ENCODE measurements around the gene MFSD8.
A peak's percentile ranks its signal among the peaks of the same experiment; 100 is the strongest.
"Not testable (repeated sequence)": the region's sequence is repeated elsewhere in the genome, so short reads cannot be mapped to it uniquely, and the experiment has no call there.

Gene MFSD8

GRCh38 chr4:127965062-127965802 lies at the start of gene MFSD8, which contains the start of gene ABHD18:
Gene MFSD8, minus strand, starts transcription at chr4:127965173. Its CDS starts 40 bp downstream, at chr4:127965133.
Gene ABHD18, plus strand, starts transcription at chr4:127965406. Its CDS starts 17,550 bp downstream, at chr4:127982956.
- peak; percentile 96 for DNase-seq

DNA sequence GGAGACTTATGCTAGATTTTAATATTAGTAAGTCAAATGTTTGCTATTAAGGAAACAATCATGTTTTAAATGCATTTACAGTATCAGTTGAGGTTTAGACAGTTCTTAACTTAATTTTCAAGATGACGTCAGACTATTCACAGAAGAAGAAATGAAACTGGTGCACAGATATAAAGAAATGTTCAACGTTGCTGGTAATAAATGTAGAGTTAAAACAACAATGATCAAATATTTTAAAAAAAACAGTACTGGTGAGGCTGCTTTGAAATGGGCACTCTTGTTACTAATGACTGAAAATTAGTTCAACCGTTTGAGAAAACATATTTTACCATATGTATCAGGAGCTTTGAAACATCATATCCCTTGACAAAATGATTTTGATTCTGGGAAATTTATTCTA lies 44.5 kb upstream of the MFSD8 start:
- no peak for DNase-seq

DNA sequence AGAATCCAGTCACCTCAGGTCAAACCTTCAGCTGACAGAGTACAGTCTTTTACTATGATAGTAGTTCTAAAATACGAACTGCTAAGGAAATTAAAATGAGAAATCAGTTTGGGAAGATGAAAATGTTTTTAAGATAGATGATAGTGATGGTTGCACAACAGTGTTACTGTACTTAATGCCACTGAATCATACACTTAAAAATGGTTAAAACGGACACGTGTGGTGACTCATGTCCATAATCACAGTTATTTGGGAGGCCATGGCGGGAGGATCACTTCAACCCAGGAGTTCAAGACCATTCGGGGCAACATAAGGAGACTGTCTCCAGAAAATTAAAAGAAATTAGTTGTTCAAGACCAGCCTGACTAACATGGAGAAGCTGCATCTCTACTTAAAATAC lies 41.6 kb upstream of the MFSD8 start:
- DNase-seq = no peak

DNA sequence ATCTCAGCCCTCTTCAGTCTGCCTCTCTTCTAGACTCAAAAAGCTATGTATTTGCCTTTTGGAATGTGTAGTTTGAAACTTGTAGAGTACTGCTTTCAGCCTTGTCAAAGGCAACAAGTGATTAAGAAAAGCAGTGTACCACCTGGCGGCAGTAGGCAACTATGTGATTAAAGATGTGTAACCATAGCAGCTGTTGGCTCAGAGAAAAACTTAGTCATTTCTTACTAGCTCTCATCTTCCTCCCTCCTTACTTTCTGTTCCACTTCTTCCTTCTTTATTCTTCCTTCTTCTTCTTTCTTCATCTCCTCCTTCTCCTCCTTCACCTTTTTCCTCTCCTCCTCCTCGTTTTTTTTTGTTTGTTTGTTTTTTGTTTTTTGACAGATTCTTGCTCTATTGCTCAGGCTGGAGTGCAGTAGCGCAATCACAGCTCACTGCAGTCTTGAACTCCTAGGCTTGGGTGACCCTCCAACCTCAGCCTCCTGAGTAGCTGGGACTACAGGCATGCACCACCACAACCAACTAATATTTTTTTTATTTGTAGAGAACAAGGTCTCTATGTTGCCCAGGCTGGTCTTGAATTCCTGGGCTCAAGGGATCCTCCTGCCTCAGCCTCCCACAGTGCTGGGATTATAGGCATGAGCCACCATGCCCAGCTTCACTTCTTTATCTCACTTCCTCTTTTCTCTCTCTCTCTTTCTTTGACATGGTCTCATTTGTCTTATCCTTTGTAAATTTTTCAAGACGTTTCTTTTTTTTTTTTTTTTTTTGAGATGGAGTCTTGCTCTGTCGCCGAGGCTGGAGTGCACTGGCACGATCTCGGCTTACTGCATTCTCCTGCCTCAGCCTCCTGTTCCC lies 32.8 kb upstream of the MFSD8 start:
- no peak for DNase-seq

GRCh38 chr4:127996521-127996920 lies 31.5 kb upstream of the MFSD8 start:
- not testable (repeated sequence) for DNase-seq

- DNase-seq = no peak
Observed at GRCh38 chr4:127995776-127996175, 30.8 kb upstream of the MFSD8 start.

DNA sequence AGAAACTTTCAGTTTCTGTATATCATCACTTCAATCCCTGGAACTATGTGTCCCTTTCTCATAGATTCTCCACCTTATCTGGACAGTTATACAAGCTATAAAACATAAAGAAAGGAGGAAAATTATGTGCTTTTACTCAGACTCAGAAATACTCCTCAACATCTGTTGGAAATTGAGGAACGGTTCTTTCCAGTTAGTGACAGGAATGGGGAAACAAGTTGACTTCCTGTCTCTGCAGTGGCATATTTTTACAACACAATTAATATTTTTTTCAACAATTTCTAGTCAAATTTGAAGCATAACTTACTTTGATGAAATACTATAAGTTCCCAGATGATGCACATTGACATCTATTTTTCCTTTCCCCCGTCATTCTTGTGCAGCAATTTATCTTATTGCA lies 28.2 kb upstream of the MFSD8 start:
- DNase-seq = no peak

DNA sequence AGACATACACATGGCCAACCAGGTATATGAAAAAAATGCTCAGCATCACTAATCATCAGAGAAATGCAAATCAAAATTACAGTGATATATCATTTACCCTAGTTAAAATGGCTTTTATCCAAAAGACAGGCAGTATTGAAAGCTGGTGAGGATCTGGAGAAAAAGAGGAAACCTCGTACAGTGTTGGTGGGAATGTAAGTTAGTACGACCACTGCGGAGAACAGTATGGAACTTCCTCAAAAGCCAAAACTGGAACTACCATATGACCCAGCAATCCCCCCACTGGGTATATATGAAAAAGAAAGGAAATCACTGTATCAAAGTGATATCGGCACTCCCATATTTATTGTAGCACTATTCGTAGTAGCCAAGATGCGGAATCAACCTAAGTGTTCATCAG lies 23.7 kb upstream of the MFSD8 start:
- DNase-seq = no peak

- no peak for DNase-seq
Observed at GRCh38 chr4:127985989-127986388, 21.0 kb upstream of the MFSD8 start.

DNA sequence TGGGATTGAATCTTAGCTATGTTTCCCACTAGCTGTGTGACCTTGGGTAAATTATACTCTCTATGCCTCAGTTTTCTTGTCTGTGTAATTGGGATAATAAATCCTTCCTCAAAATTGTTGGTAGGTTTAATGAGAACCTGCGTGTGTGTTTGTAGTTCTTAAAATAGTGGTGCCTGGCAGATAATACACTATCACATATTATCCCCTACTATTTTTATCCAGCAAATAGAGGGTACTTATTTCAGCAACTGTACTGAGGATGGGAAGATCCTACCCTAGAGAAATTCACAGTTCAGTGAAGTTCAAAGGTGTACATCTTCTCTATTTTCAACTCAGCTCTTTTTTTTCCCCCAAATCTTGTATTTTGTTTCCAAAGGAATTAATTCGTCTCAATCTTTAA lies 17.5 kb upstream of the MFSD8 start:
- no peak for DNase-seq

DNA sequence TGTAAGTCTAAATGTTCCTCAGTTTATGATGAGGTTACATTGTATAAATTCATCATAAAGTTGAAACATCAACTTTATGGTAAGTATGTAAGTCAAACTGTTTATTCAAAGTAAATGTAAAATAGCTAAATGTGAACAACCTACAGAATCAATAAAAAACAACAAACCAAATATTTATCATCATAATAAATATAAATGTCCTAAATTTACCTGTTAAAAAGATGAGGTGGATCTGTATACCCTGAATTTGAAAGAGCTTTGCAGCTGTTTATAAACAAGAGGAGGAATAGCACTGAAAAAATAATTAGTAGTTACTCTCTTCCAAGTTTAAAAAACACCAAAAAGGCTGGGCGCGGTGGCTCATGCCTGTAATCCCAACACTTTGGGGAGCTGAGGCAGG lies 14.0 kb upstream of the MFSD8 start:
- no peak for DNase-seq

GRCh38 chr4:127975121-127975770 lies 10.3 kb upstream of the MFSD8 start:
- DNase-seq = no peak

DNA sequence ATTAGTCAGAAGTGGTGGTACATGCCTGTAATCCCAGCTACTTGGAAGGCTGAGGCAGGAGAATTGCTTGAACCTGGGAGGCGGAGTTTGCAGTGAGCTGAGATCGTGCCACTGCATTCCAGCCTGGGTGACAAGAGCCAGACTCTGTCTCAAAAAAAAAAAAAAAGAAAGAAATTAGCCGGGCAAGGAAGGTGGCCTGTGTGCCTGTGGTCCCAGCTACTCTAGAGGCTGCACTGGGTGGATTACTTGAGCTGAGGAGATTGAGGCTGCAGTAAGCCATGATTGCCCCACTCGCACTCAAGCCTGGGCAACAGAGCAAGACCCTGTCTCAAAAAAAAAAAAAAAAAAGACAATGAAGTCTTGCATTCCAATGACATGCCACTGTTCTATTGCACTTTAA lies 6.0 kb upstream of the MFSD8 start:
- DNase-seq = not testable (repeated sequence)

DNA sequence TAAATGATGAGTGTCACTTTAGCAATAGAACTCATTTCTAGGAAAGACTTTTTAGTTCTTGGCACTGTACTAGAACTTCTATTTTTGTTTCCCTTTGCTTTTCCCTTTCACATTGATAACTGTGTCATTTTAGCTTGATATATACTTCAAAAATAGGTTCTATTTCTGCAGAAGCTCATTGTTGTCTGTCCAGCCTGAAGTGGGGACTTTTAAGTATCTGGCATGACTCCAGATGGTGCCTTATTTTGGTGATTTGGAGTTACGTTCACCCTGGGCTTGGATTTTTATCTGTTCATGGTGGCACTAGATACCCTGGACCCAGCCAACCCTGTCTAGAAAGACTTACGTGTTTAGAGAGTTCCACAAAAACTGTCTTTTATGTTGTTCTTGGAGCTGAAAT lies 3.6 kb upstream of the MFSD8 start:
- no peak for DNase-seq

- DNase-seq = no peak
Observed at GRCh38 chr4:127967141-127967775, 2.3 kb upstream of the MFSD8 start.

- no peak for DNase-seq
Observed at GRCh38 chr4:127965803-127966175, 816 bp upstream of the MFSD8 start.

DNA sequence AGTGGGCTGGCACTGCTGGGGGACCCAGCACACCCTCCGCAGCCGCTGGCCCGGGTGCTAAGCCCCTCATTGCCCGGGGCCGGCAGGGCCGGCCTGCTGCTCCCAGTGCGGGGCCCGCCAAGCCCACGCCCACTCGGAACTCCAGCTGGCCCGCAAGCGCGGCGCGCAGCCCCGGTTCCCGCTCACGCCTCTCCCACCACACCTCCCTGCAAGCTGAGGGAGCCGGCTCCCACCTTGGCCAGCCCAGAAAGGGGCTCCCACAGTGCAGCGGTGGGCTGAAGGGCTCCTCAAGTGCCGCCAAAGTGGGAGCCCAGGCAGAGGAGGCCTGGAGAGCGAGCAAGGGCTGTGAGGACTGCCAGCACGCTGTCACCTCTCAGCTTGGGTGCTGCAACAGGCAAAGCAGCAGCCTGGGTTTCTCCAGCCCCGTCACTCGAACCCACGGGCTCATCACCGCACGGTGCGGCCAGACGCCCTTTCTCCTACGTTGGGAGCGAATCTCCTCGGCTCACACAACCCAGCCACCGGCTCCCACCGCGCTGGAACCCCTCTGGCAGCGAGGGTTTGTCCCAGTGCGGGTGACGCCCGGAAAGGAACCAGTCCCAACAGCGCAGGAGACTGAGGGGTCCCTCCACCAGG lies 429 bp downstream of the MFSD8 start:
- DNase-seq = not testable (repeated sequence)

GRCh38 chr4:127963633-127964398 lies 1.2 kb downstream of the MFSD8 start:
- peak; percentile 3 for DNase-seq

DNA sequence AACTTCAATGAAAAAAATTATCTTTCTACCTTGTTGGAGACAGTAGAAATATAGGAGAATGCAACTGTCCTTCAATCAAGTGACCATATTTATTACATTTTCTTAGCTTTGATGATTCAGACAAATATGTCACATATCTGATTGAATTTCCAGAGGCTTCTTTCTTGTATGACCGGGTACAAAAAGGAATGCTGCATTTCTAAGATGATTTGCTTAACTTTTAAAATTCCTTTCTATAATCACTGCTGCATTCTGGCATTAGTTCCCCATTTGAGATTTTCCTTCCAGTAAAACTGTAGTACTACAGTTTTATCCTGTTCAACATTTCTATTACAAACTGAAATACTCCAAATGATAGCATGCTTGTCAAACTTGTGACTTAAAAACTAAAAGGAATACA lies 5.2 kb downstream of the MFSD8 start:
- DNase-seq = no peak

- no peak for DNase-seq
Observed at GRCh38 chr4:127957105-127957504, 7.9 kb downstream of the MFSD8 start.

- DNase-seq = no peak
Observed at GRCh38 chr4:127936974-127937373, 28.0 kb downstream of the MFSD8 start.

DNA sequence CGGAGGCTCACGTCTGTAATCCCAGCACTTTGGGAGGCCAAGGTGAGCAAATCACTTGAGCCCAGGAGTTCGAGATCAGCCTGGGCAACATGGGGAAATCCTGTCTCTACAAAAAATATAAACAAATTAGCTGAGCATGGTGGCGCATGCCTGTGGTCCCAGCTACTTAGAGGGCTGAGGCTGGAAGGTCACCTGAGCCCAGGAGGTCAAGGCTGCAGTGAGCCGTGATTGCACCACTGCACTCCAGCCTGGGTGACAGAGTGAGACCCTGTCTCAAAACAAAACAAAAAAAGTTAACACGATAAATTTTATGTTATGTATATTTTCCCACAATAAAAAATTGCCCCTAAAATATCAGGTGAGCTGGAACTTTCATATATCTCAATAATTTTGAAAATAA lies 33.1 kb downstream of the MFSD8 start:
- not testable (repeated sequence) for DNase-seq
